Testis (tissue), 3 donors: ENCODE results near the gene XPNPEP3. TPM values are rescaled to one million over a fixed set of nuclear protein-coding genes. Genes with fewer than 3 reads are reported as not detected.

Experiments
- DNase-seq: peaks from one replicate; pipeline ENCODE4 v3.0.0-alpha.2; 2019
- H3K27ac ChIP-seq, 2 donors: fragments of 200-600 bp; sonication (generic); one replicate each; pipeline ENCODE4 v1.5.1; 2019
- H3K27me3 ChIP-seq: fragments of 200-600 bp; sonication (generic); one replicate; pipeline ENCODE4 v1.5.1; 2019
- H3K36me3 ChIP-seq: fragments of 200-600 bp; sonication (generic); one replicate; pipeline ENCODE4 v1.5.1; 2017; ENCODE audit warnings: low read depth; ENCODE audit errors: missing control alignments
- H3K4me1 ChIP-seq: fragments of 200-600 bp; sonication (generic); one replicate; pipeline ENCODE4 v1.5.1; 2019
- H3K4me3 ChIP-seq, 2 donors: fragments of 200-600 bp; sonication (generic); one replicate each; pipeline ENCODE4 v1.5.1; 2017 to 2019
- H3K9me3 ChIP-seq: fragments of 200-600 bp; sonication (generic); one replicate; pipeline ENCODE4 v1.5.1; 2017
- POLR2A ChIP-seq: fragments of 450-650 bp; IDR thresholded peaks from one replicate; pipeline ENCODE4 v1.6.1; 2017; ENCODE audit warnings: antibody characterized with exemption, mild to moderate bottlenecking, moderate library complexity
- WGBS, 2 donors: methylation state at CpG; one replicate each; pipeline ENCODE4 v1.1.5; 2018; 5-methylcytosine and 5-hydroxymethylcytosine counted together
- intact Hi-C: fragments of 100-400 bp; cut with DNase I; formaldehyde crosslinking; loops from one replicate; pipeline ENCODE4 v1.15.1; 2023; ENCODE audit warnings: low total_unique reads
- polyA plus RNA-seq: library from polyadenylated mRNA; stranded (reverse); fragments of 350-450 nt; fragmentation: Illumina TruSeq; extraction: RNeasy Lipid Tissue Mini Kit (QIAGEN cat#74804); gene quantifications from one replicate; pipeline ENCODE4 v1.2.3, GENCODE V29; 2014; ENCODE audit warnings: low read depth, low replicate concordance; ENCODE audit not compliant: insufficient read depth
- total RNA-seq, 2 donors: library from RNA; depleted of rRNA; stranded (reverse); fragments of >200 nt; gene quantifications; one replicate each; pipeline ENCODE4 v1.2.3, GENCODE V29; 2016
- TF ChIP-seq, protein P1 (sequence below), 3 experiments: fragments of 450-650 bp in 2 of 3; fragments of 200-600 bp in 1 of 3; sonication (generic) in 1 of 3; IDR thresholded peaks; one replicate each; pipeline ENCODE4 v1.5.1; 2016 to 2019; ENCODE audit warnings: antibody characterized with exemption in 3 of 3, mild to moderate bottlenecking in 2 of 3, moderate library complexity in 1 of 3

XPNPEP3 gene
- total and polyA plus RNA-seq, 3 donors from 2014 or later: 29.5 to 46.5 (median 43.5) TPM

DNA sequence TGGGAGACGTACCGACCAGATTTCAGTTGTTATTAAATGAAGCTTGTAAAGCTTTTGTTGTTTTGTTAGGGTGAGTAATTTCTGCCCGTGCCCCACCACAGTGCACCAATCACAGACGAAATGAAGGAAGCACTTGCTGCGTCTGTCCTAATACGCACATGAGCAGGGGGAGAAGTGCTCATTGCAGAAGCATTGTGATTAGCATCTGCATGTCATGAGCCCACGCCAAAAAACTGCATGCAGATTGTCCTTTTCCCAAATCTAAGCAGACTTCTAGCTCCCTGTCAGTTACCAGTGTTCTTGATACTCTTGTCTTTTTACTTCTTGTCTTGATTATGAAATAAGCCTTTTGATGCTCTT, 109.8 kb downstream of the XPNPEP3 start:
- no peaks in the 10 kb centered on the region for H3K4me1 ChIP-seq
- no peak for DNase-seq
- no peaks in the 10 kb centered on the region for H3K36me3 ChIP-seq
- no peaks in the 10 kb centered on the region for H3K27me3 ChIP-seq
- WGBS, 2 donors: 84 to 89% methylated on average over 7 of the region's 7 CpGs
- no peaks in the 10 kb centered on the region for H3K9me3 ChIP-seq
- intact Hi-C loops: no loop called here
- TF ChIP-seq POLR2A: no peak
- TF ChIP-seq, protein P1, sequence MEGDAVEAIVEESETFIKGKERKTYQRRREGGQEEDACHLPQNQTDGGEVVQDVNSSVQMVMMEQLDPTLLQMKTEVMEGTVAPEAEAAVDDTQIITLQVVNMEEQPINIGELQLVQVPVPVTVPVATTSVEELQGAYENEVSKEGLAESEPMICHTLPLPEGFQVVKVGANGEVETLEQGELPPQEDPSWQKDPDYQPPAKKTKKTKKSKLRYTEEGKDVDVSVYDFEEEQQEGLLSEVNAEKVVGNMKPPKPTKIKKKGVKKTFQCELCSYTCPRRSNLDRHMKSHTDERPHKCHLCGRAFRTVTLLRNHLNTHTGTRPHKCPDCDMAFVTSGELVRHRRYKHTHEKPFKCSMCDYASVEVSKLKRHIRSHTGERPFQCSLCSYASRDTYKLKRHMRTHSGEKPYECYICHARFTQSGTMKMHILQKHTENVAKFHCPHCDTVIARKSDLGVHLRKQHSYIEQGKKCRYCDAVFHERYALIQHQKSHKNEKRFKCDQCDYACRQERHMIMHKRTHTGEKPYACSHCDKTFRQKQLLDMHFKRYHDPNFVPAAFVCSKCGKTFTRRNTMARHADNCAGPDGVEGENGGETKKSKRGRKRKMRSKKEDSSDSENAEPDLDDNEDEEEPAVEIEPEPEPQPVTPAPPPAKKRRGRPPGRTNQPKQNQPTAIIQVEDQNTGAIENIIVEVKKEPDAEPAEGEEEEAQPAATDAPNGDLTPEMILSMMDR (IDR thresholded peaks at IDR 0.05): no peak
- no peak overlapping the region for H3K27ac ChIP-seq
- H3K4me3 ChIP-seq: no peak overlapping the region

DNA sequence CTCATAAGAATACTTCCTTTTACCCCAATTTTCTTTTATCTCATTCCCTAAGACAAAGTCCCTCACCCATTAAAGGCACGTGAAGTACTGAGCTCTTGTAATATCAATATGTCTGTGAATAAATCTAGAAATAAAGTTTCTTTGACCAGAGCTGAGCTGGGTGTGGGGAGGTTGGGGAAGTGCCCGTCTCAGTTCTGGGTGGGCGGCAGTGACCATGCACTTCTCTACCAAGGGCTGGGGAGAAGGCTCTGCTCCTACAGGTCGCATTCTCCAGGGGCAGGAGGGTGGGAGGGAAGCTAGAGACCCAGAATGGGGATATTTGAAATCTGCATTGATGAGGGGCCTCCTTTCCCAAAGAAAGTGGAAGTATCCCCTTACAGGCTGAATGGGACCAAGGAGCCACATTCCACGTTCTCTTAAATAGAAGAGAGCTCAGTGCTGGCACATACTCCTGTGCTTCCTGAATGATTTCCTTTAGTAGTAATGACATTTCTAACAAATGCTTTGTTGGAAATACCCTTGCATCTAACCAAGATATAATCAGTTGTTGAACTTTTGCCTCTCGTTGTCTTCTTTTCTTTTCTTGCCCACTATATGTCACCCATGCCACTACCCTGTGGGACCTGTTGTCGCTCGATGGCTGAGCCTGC, 110.3 kb downstream of the XPNPEP3 start:
- Histone ChIP-seq H3K27me3 (no peaks in the 10 kb centered on the region), H3K36me3 (no peaks in the 10 kb centered on the region), H3K9me3 (no peaks in the 10 kb centered on the region), H3K4me3 (no peak overlapping the region), H3K27ac (no peak overlapping the region), H3K4me1 (no peaks in the 10 kb centered on the region)
- no peak for TF ChIP-seq POLR2A
- TF ChIP-seq, protein P1 (IDR thresholded peaks at IDR 0.05): no peak
- intact Hi-C loops: no loop called here
- WGBS, 2 donors: 89 to 91% methylated on average over 8 of the region's 8 CpGs
- DNase-seq: no peak

DNA sequence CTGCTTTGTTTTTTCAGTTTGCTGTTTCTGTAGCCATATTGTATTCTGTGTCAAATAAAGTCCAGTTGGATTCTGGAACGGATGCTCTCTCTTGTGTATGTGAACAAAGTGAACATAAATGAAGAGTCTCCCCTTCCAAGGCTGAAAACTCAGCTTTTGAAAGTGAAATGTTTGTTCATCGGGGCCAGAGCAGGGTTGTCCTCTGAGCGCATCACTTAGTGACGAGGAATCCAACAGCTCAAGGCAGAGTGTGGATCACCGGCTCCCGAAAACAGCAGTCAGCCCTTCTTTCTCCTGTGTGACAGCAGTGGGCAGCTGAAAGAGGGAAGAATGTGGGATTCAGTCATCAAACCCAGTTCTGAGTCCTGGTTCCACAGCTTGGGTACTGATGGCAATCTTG, 115.6 kb downstream of the XPNPEP3 start:
- no peaks in the 10 kb centered on the region for H3K27me3 ChIP-seq
- H3K4me3 ChIP-seq: no peak overlapping the region
- H3K9me3 ChIP-seq: no peaks in the 10 kb centered on the region
- peaks cover 2% of the 10 kb centered on the region for H3K4me1 ChIP-seq
- no peak overlapping the region for H3K27ac ChIP-seq
- H3K36me3 ChIP-seq: no peaks in the 10 kb centered on the region
- WGBS, 2 donors: 76 to 91% methylated on average over 6 of the region's 6 CpGs
- intact Hi-C loops: no loop called here
- TF ChIP-seq, protein P1 (IDR thresholded peaks at IDR 0.05): no peak
- no peak for TF ChIP-seq POLR2A
- no peak for DNase-seq

DNA sequence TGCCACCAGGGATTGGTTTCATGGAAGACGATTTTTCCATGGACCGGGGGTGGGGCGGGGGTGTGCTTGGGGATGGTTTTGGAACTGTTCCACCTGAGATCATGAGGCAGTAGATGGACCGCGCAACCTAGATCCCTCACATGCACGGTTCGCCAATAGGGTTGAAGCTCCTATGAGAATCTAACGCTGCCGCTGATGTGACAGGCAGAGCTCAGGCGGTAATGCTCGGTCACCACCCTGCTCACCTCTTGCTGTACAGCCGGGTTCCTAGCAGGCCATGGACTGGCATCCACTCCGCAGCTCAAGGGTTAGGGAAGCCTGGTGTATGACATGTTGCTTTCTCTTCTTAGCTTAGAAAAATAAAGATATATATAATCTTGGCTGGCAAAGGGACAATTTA, 116.2 kb downstream of the XPNPEP3 start:
- Histone ChIP-seq H3K4me1 (peaks cover 2% of the 10 kb centered on the region), H3K4me3 (no peak overlapping the region), H3K9me3 (no peaks in the 10 kb centered on the region), H3K27me3 (no peaks in the 10 kb centered on the region), H3K27ac (no peak overlapping the region), H3K36me3 (no peaks in the 10 kb centered on the region)
- intact Hi-C loops: no loop called here
- no peak for DNase-seq
- WGBS, 2 donors: 89 to 95% methylated on average over 13 of the region's 13 CpGs
- TF ChIP-seq, protein P1 (IDR thresholded peaks at IDR 0.05): no peak
- TF ChIP-seq POLR2A: no peak

DNA sequence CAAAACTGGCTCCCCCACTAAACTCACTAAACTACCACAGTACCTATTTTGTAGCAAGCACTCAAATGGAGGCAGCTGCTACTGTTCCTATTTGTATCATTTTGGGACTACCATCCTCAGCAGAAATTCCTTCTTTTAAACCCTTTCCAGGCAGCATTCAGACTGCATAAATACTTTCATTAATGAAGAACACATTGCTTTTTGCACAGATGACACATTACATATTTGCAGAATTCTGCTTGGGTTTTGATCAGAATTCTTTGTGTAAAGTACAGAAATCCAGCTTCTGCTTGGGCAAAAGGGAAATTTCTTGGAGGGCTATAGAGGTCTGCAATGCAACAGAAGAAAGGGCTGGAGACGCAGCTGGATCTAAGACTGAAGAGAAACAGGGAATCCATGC, 118.4 kb downstream of the XPNPEP3 start:
- H3K9me3 ChIP-seq: no peaks in the 10 kb centered on the region
- no peak for DNase-seq
- H3K27me3 ChIP-seq: no peaks in the 10 kb centered on the region
- 14 to 48% methylated on average over 1 of the region's 1 CpG for WGBS, 2 donors
- no peaks in the 10 kb centered on the region for H3K36me3 ChIP-seq
- intact Hi-C loops: no loop called here
- no peak overlapping the region for H3K4me3 ChIP-seq
- TF ChIP-seq, protein P1 (IDR thresholded peaks at IDR 0.05): no peak
- no peak overlapping the region for H3K27ac ChIP-seq
- peaks cover 2% of the 10 kb centered on the region for H3K4me1 ChIP-seq
